Epithelial cell of esophagus (primary cell): Measurements from ENCODE around the gene HSPA12A.

Experiments
- DNase-seq: peaks from one replicate; pipeline ENCODE4 v3.0.0; 2010; ENCODE audit warnings: low read depth
- H3K4me3 ChIP-seq: 2 replicates; pipeline ENCODE4 v1.5.1; 2011; ENCODE audit warnings: mild to moderate bottlenecking, low read length, control low read depth
- TF ChIP-seq, protein P1 (sequence below): IDR thresholded peaks from 2 replicates; pipeline ENCODE4 v1.5.1; 2011; ENCODE audit warnings: low read depth, mild to moderate bottlenecking, low read length, control low read depth, inconsistent platforms; ENCODE audit not compliant: insufficient read depth; ENCODE audit errors: missing control alignments

Gene HSPA12A

DNA sequence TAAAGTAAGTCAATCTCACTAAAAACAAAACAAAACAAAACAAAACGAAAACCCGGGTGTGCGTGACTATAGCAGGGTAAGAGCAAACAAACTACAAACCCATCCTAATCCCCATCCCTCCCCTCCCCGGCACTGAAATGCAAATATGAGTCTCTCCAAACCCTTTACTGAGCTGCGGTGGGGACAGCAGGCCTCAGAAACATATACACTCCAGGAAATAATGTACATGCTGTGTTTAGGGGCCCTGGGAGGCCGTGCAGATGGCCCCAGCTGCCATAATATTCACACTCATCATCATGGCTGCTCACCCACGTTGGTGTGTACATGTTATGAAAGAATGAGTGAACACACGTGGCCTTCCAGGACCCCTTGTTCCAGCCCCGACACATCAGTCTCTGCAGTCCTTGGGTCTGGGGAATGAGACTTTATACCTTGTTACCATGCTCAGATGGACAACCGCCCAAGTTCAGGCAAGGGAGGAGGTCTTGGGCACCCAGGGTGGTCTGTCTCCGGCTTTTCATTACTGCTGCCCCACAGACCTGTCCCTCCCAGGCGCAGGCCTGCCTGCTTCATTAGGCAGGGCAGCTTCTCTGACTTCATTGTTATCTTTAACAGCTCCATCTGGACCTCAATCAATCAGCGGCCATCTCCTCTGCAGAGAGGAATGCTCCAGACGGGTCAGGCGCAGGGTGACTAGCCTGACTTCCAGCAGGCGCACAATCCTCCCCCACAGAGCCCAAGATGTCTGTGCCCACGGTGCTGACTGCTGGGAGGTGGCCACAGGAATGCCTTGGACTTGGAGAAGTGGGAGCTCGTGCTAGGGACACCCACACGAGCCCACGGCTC is 20.6 kb downstream of the HSPA12A start:
- no peak overlapping the region for H3K4me3 ChIP-seq
- no peak for DNase-seq
- TF ChIP-seq, protein P1, sequence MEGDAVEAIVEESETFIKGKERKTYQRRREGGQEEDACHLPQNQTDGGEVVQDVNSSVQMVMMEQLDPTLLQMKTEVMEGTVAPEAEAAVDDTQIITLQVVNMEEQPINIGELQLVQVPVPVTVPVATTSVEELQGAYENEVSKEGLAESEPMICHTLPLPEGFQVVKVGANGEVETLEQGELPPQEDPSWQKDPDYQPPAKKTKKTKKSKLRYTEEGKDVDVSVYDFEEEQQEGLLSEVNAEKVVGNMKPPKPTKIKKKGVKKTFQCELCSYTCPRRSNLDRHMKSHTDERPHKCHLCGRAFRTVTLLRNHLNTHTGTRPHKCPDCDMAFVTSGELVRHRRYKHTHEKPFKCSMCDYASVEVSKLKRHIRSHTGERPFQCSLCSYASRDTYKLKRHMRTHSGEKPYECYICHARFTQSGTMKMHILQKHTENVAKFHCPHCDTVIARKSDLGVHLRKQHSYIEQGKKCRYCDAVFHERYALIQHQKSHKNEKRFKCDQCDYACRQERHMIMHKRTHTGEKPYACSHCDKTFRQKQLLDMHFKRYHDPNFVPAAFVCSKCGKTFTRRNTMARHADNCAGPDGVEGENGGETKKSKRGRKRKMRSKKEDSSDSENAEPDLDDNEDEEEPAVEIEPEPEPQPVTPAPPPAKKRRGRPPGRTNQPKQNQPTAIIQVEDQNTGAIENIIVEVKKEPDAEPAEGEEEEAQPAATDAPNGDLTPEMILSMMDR: no peak

DNA sequence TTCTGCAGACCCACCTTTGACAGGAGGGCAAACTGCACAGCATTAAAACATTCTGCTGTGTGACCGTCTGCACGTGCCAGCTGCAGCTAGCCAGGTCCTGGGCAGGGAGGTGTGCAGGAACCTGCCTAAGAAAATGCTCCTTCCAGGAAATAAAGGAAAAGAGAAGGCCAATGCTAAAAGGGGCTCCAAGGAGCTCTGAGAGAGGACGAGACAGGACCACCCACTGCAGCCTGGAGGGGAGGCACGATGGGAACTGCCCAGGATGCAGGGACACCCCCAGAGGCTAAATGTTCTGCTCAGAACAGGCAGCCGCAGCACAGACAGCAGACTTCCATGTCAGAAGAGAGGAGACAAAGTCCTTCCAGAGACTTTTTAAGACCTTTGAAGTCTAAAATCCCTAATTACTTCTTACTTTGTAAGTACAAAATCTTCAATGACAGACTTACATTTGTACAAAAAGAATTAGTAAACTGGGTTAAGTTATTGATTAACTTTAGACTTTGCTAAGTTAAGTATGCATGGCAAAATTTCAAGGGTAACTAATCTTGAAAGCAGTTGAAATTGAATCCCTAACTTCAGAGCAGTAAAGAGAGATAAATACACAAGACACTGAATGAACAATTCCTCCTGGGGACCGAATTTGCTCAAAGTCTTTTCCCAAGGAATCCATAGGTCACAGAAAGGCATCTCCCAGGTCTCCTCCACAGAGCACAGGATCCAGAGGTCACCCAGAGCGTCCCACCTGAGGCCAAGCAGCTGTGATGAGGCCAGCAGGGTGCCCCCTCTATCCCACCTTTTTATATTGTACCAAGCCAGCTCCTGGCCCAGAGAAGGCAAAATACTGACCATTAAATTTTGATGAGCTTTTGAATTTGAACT is 21.5 kb downstream of the HSPA12A start:
- TF ChIP-seq, protein P1: no peak
- no peak overlapping the region for H3K4me3 ChIP-seq
- DNase-seq: no peak

DNA sequence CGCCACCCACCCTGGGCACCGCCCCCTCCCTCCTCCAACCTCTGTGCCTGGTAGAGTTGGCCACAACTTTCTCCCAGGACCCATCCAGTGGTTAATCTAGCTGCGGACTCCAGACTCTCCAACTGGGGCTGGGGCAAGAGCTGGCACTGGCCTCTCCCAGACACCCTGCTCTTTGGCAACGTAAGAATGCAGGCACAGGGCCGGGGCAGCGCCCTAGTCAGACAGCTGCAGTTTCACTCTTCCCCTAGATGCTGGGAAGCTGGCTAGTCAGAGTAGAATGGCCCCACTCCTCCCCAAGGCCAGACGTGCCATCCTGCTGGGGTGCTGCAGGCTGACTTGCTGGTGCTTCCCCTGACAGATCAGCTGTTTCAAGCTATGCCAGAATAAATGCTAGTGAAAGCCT is 22.1 kb downstream of the HSPA12A start:
- no peak for DNase-seq
- H3K4me3 ChIP-seq: no peak overlapping the region
- TF ChIP-seq, protein P1: no peak

DNA sequence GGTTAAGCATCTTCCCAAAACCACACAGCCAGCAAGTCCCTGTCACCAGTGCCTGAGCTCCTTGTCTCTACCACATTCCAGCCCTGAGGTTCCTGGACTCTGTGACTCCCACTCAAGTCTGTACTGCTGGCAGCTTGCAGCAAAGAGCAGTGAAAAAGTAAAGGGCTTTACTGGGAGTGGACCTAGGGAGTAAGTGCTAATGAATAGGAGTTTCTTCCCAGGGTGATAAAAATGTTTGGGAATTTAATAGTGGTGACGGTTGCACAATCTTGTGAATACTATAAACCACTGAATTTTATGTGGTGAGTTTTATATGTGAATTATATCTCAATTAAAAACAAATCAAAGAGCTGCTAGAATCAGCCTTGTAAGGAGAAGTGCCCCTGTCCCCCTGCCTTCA is 22.6 kb downstream of the HSPA12A start:
- H3K4me3 ChIP-seq: no peak overlapping the region
- no peak for DNase-seq
- TF ChIP-seq, protein P1: no peak

DNA sequence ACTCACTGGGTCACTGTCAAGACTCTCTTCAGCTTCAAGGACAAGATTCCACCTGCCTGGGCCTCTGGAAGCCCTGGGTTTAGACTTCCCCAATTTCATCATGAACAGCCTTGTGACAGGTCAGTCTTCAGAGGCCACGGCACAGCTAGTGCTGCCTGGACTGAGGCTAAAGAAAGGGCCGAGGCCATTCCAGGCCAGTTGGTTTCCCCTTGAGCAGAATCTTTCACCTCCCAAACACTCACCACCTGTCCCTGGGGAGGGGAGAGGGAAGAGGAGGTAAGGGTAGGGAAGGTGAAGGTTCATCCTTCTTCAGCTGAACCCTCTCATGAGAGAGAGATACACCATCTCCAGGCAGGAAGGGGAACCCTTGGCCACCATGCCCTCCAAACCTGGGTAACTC is 24.3 kb downstream of the HSPA12A start:
- TF ChIP-seq, protein P1: no peak
- H3K4me3 ChIP-seq: no peak overlapping the region
- DNase-seq: no peak

DNA sequence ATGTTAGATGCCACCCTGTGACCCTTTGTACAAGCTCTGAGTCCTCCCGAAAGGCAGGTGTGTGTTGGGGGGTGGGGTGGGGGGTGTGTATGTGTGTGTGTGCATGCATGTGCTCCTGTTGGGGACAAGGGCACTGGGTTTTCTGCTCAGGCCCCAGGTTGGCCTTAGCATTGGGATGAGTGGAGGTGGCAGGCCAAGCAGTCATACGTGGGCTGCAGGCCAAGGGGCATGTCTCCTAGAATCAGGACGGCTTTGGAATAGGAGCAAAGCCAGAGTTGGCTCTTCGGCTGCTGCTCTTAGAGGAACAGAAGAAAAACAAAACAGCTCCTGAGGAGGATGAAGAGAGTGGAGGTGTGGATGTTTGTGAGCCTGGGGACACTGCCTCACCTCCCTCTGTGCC is 26.0 kb downstream of the HSPA12A start:
- DNase-seq: no peak
- H3K4me3 ChIP-seq: no peak overlapping the region
- TF ChIP-seq, protein P1: no peak
